Measurements from ENCODE around the gene TMEM119.

TMEM119 gene

GRCh38 chr12:108570743-108571608 lies 26.9 kb downstream of the TMEM119 start:
- Mint-ChIP-seq H3K4me1 (peaks cover 52% of the 10 kb centered on the region), H3K27ac (peak overlapping the region; percentile 20 to 75 (median 43)), H3K36me3 (ENCODE audit: low read depth) (peaks cover 28% of the 10 kb centered on the region), H3K4me3 (no peak overlapping the region), H3K9me3 (no peaks in the 10 kb centered on the region), H3K27me3 (ENCODE audit: low read depth) (peaks cover 4% of the 10 kb centered on the region)
- TF ChIP-seq CTCF (IDR thresholded peaks at IDR 0.05; ENCODE audit: unreplicated experiment in 3 of 3) = peak; percentile 38 to 49 (median 43)

DNA sequence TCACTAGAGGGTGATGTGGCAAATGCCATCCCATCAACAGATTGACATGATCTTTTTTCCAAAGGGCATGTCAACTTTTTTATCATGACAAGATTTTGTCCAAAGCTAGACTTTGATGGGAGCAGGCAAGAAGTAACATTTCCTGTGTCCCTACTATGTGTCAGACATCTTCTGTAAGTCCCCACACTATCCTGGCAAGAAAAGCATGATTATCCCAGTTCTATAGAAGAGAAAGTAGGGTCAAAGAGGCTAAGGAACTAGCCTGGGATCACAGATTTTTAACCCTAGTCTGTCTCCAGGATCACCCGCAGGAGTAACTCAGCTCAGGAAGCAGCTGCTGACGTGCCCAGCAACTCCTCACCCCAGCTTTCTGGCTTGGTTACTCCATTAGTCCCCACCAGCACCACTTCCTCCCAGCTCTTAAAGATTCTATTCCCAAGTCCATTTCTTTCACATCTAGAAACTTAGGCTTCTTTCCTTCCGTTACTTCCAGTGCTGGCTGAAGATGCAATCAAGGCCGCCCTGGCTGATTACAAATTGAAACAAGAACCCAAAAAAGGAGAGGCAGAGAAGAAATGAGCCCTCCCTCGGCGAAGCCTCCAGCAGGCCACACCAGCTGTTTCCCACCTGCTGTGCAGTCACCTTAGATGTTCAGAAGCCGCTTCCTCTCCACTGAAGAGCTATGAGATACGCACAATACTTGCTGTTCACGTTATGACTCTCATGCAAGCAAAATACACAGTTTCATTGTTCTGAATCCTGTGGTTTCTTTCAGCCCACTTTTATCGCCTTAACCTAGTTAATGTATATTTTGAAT lies 29.3 kb downstream of the TMEM119 start:
- Mint-ChIP-seq H3K36me3 (ENCODE audit: low read depth) (peaks cover 39% of the 10 kb centered on the region), H3K4me3 (peak overlapping the region in 1 of 3 experiments; percentile 46), H3K27ac (peak overlapping the region; percentile 73 to 91 (median 78))

DNA sequence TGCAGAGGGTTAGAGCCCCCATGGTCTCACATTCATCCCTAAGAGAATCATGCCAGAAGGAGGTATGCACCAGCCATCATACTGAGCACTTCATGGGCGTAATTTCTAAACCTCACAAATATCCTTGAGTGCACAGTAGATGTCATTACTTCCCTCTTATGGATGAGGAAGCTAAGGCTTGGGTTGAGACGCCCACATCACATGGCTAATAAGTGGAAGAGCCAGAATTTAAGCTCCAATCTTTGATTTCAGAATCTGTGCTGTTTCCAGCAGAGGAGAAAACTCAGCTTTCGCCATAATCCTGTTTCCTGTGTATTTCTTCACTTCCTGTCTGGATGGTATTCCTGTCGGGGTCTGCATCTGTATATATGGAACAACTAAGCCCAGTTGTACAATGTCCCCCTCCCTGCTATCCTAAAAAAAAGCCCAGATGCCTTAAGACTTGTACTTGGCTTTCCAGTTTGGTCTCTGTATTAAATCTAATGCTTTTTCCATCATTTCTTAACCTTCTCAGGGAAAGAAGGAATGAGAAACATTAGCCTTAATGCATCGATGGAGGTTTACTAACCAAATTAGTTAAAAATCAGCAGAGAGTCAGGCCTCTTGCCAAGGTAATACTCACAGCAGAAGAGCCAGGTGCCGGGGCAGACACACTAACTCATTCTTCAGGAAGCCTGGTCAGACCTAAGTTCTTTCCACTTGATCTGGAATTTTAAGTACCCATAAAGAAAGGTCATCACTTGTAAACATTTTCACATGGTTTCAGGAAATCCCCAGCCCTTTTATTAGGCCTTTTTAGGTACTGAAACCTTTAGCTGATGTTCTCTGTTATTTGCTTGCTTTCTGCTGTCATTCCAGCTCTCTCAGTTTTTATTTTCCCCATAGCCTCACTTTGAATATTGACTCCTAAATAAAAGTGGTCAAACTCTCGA lies 30.2 kb downstream of the TMEM119 start:
- no peak overlapping the region for H3K4me3 Mint-ChIP-seq

More for the DNA sequence above, 29.3 kb downstream of the TMEM119 start:
- H3K27me3 Mint-ChIP-seq (ENCODE audit: low read depth) = no peaks in the 10 kb centered on the region
- H3K9me3 Mint-ChIP-seq = no peaks in the 10 kb centered on the region
- no peak for TF ChIP-seq CTCF (IDR thresholded peaks at IDR 0.05; ENCODE audit: unreplicated experiment in 3 of 3)
- H3K4me1 Mint-ChIP-seq = peaks cover 61% of the 10 kb centered on the region

DNA sequence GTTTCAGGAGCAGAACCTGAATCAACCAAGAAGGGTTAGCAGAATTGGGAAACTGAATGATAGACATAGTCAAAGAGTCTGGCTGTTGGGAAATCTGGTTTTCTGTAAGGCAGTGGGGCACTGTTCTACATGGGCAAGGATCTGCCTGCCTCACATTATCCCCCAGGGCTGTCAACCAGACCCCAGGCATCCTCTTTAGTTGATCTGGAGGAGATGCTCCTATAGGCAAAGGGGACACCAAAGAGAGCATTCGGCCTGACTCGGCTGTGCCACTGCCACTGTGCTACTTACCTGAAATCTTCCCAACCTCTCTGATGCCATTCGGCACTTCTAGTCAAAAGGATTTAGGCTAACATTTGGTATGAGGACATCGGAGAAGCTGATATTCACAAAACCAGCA lies 31.4 kb downstream of the TMEM119 start:
- peaks cover 39% of the 10 kb centered on the region for H3K36me3 Mint-ChIP-seq (ENCODE audit: low read depth)

More for the DNA sequence above, 30.2 kb downstream of the TMEM119 start:
- Mint-ChIP-seq H3K27ac (peak overlapping the region; percentile 73 to 92 (median 78)), H3K9me3 (no peaks in the 10 kb centered on the region), H3K4me1 (peaks cover 63% of the 10 kb centered on the region), H3K36me3 (ENCODE audit: low read depth) (peaks cover 39% of the 10 kb centered on the region), H3K27me3 (ENCODE audit: low read depth) (no peaks in the 10 kb centered on the region)
- TF ChIP-seq CTCF (IDR thresholded peaks at IDR 0.05; ENCODE audit: unreplicated experiment in 3 of 3) = no peak

More for the DNA sequence above, 31.4 kb downstream of the TMEM119 start:
- Mint-ChIP-seq H3K27ac (no peak overlapping the region), H3K4me1 (peaks cover 56% of the 10 kb centered on the region), H3K27me3 (ENCODE audit: low read depth) (no peaks in the 10 kb centered on the region), H3K4me3 (no peak overlapping the region), H3K9me3 (no peaks in the 10 kb centered on the region)
- TF ChIP-seq CTCF (IDR thresholded peaks at IDR 0.05; ENCODE audit: unreplicated experiment in 3 of 3) = no peak

All from nephron (organoid).